GM12865 (cell line): ENCODE results near the gene TCTN2.

ENCODE experiments used
- DNase-seq: peaks from one replicate; pipeline ENCODE4 v3.0.0; 2010; ENCODE audit warnings: low read depth
- H3K4me3 ChIP-seq: 2 replicates; pipeline ENCODE4 v1.5.1; 2011; ENCODE audit warnings: mild to moderate bottlenecking, low read depth, low read length, control low read depth
- CTCF ChIP-seq: IDR thresholded peaks from 2 replicates; pipeline ENCODE4 v1.5.1; 2011; ENCODE audit warnings: low read length, control low read depth, low read depth, inconsistent platforms; ENCODE audit not compliant: insufficient read depth; ENCODE audit errors: missing control alignments

The TCTN2 gene

DNA sequence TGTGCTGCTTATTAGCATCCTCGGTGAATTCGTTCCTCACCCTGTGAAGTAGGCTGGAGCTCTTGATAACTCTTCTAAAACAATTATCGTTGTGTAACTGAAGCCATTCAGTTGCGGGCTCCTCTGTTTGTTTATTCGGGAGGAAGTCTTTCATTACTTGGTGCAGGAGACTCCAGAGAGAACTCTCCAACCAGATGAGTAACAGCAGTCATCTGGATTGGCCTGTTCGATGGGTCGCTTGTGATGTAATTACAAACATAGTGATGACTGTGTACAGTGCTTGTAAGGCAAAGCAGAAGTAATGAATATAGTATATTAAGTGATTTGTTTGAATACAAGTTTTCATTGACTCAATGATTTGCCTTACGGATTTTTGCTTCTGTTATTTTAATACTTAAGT, 52.1 kb downstream of the TCTN2 start:
- no peak for DNase-seq
- no peak for TF ChIP-seq CTCF
- H3K4me3 ChIP-seq: no peak overlapping the region

GRCh38 chr12:123723765-123724164, 52.9 kb downstream of the TCTN2 start:
- H3K4me3 ChIP-seq: no peak overlapping the region
- DNase-seq: no peak
- no peak for TF ChIP-seq CTCF

DNA sequence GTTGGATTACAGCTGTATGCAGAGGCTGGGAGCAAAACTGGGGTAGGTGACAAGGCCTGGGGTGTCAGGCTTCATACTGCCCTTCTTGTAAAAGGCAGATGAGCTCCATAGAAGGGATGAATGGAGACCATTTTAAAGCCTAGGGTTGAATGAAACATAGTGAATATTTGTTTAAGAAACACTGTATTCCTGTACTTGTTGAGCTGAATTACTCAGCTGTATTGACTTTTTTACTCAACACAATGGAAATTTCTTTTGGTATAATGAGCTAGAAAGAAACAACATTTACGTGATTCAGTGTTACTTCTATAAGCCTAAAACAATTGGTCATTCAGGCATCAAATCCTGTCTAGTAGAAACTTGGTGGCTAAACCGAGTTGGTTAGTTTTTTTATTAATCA, 55.3 kb downstream of the TCTN2 start:
- no peak for TF ChIP-seq CTCF
- no peak overlapping the region for H3K4me3 ChIP-seq
- DNase-seq: no peak

DNA sequence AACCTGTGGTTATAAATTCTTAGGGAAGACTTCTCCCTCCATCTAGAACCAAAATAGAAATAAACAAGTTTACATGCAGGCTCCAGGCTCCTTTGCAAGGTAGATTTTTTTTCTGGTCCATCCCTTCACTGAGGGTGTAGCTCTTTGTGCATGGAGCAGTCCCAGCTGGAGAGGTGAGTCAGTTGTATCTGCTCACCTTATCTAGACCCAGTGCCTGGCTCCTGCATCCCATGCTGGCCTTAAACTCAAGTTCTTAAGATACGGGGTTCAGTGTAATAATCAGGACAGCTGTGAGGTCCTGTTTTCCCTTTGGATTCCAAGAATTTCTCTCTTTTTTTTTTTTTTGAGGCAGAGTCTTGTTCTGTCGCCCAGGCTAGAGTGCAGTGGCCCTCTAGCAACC, 56.0 kb downstream of the TCTN2 start:
- DNase-seq: no peak
- H3K4me3 ChIP-seq: no peak overlapping the region
- no peak for TF ChIP-seq CTCF

GRCh38 chr12:123727878-123728277, 57.0 kb downstream of the TCTN2 start:
- DNase-seq: no peak
- TF ChIP-seq CTCF: no peak
- no peak overlapping the region for H3K4me3 ChIP-seq

- no peak for DNase-seq
- no peak overlapping the region for H3K4me3 ChIP-seq
- TF ChIP-seq CTCF: no peak
Observed at GRCh38 chr12:123731596-123731995, 60.7 kb downstream of the TCTN2 start.

GRCh38 chr12:123732251-123732650, 61.3 kb downstream of the TCTN2 start:
- no peak for DNase-seq
- H3K4me3 ChIP-seq: no peak overlapping the region
- no peak for TF ChIP-seq CTCF
